Middle frontal gyrus (tissue), 1 donor: Measurements from ENCODE around the gene FAM47B.

Source experiments
- DNase-seq: peaks from one replicate; pipeline ENCODE4 v3.0.0-alpha.2; 2015; ENCODE audit warnings: low spot score; ENCODE audit errors: extremely low spot score

Gene FAM47B

GRCh38 chrX:34942496-34942895 is at the start of gene FAM47B:
FAM47B (plus strand) TSS chrX:34942796; CDS start chrX:34942832, 36 bp downstream.
- DNase-seq: no peak

DNA sequence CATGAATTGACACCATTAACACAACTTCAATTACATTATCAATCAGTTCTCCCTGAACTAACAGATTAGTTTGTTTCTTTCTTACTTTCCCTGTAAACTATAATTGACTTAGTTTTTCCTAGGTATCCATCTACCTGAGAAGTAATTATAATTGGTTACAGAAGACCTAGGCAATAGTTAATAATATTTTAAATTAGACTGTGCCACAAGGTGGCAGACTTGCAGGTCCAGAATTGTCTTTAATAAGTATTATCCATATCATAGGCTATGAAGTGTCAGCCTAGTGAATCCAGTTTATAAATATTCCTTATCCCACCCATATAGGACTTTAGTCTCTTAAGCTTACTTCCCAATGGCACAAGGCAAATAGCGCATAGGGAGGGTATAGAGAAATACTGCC is 48.9 kb upstream of the FAM47B start:
- DNase-seq: no peak

DNA sequence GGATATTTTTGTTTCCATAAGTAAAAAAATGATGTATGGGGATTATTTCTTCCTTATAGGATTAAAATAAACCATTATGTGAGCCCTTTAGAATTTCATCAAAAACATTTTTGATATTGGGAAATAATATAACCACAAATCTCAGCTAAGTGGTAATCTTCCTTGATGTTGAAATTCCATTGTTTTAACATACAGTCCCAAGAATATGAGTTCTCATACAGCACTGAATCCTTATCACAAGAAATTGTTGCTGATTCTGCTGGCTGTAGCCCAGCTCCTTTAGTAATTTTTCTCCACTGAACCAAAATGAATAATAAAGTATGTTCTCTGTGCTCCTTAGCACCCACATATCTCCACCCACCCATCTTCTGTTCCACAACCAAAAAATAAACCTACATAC is 41.9 kb upstream of the FAM47B start:
- DNase-seq: peak; percentile 8

DNA sequence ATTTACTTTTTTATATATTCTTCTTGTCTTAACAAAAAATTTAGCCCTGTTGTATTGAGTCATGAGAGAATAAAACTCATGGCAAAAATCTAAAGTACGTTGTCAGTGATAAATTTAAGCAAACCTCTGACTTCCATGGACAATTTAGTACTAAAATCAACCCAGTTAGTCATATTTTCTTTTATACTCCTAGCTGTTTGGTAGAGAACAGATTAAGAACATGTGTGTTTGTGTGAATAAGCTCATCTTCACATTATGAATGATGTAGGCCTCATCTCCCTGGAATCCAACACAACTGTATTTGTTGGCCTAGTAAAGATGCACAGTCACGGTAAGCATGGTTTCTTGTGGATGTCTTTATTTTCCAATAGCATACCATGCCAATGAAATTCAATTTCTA is 40.8 kb upstream of the FAM47B start:
- DNase-seq: no peak

DNA sequence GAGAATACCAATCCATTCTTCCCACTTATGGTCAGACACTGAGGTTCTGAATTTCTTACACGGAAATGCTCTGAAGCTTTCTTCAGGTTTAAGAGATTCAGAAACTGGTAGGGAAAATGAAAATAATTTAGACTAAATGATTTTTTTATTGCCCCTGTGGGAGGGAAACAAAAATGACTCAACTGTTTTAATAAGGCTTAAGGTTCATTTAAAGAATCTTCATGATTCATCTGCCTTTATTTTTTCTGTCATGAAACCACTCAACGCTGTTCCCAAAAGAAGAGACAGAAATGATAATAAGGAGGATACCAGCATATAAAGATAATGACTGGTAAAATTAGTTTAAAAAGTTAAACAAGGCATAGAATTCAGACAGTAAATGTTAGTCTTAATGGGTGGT is 39.3 kb upstream of the FAM47B start:
- no peak for DNase-seq

GRCh38 chrX:34909151-34909550 is 33.4 kb upstream of the FAM47B start:
- DNase-seq: no peak

GRCh38 chrX:34915463-34916225 is 27.0 kb upstream of the FAM47B start:
- DNase-seq: no peak

GRCh38 chrX:34917146-34917545 is 25.4 kb upstream of the FAM47B start:
- no peak for DNase-seq

GRCh38 chrX:34918091-34918736 is 24.4 kb upstream of the FAM47B start:
- no peak for DNase-seq

- no peak for DNase-seq
Observed at GRCh38 chrX:34918856-34919255, 23.7 kb upstream of the FAM47B start.

- no peak for DNase-seq
Observed at GRCh38 chrX:34927866-34928265, 14.7 kb upstream of the FAM47B start.

DNA sequence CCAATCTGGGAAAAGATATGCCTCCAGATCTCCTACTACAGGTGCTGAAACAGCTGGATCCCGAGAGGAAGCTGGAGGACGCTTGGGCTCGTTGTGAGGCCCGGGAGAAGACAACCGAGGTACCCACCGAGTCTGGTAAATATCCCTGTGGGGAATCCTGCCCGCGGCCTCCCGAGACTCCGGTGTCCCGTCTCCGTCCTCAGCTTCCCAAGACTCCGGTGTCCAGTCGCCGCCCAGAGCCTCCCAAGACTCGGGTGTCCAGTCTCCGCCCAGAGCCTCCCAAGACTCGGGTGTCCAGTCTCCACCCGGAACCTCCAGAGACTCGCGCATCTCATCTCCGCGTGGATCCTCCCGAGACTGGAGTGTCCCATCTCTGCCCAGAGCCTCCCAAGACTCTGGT is 639 bp downstream of the FAM47B start:
- DNase-seq: no peak

GRCh38 chrX:34956916-34957315 is 14.3 kb downstream of the FAM47B start:
- DNase-seq: no peak

DNA sequence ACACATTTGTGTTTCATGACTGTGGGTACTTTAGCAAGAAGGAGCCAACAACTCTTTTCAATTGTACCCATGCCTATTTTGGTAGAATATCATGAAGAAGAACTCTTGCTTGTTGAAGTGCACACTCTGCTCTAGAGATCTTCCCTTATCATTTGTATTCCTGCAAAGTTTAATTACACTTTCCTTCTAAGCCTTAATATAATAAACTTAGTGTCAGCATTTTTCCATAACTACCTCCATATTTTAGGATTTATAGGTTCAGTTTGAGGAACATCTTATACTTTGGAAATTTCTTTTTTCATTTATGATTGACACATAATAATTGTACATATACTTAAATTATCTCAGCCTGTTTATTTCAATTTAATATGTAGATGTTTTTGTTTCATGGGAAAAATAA is 19.1 kb downstream of the FAM47B start:
- DNase-seq: no peak

- DNase-seq: no peak
Observed at GRCh38 chrX:34972206-34972605, 29.6 kb downstream of the FAM47B start.

- no peak for DNase-seq
Observed at GRCh38 chrX:34978171-34978570, 35.6 kb downstream of the FAM47B start.

GRCh38 chrX:34987646-34988045 is 45.0 kb downstream of the FAM47B start:
- DNase-seq: no peak
